ENCODE results near the gene STPG4. TPM values are rescaled to one million over a fixed set of nuclear protein-coding genes. Genes with fewer than 3 reads are reported as not detected.
A peak's percentile ranks its signal among the peaks of the same experiment; 100 is the strongest.

STPG4 gene
- polyA plus RNA-seq, 1 of the 3 experiments (the other 2 are of a cell fraction) = 0.20 TPM

GRCh38 chr2:47056374-47056773, 98.7 kb downstream of the STPG4 start (continued):
- peak; percentile 79 for TF ChIP-seq RCOR1 (IDR thresholded peaks at IDR 0.05; ENCODE audit: low read length)
- TF ChIP-seq GABPA (IDR thresholded peaks at IDR 0.05; ENCODE audit: low read depth) = no peak
- no peak for TF ChIP-seq EZH2phosphoT487 (IDR thresholded peaks at IDR 0.05; ENCODE audit: borderline replicate concordance, low read depth)
- TF ChIP-seq JUND (IDR thresholded peaks at IDR 0.05) = no peak; the same call in 1 of the 2 replicates
- TF ChIP-seq PBX3 (IDR thresholded peaks at IDR 0.05) = peak; percentile 80
- peak; percentile 36; the same call in 1 of the 2 replicates for TF ChIP-seq FOXM1 (IDR thresholded peaks at IDR 0.05; ENCODE audit: low read depth)
- TF ChIP-seq ZBTB33 (IDR thresholded peaks at IDR 0.05; ENCODE audit: borderline replicate concordance, low read depth) = no peak
- peak; percentile 94 to 95 for TF ChIP-seq EP300 (IDR thresholded peaks at IDR 0.05; ENCODE audit: borderline replicate concordance in 1 of 2, low read depth in 1 of 2, low read length in 1 of 2)
- TF ChIP-seq ELF1 (IDR thresholded peaks at IDR 0.05) = no peak
- TF ChIP-seq CHD2 (IDR thresholded peaks at IDR 0.05; ENCODE audit: low read length, partially characterized antibody) = peak; percentile 96
- peak; percentile 79; the same call in 1 of the 2 replicates for TF ChIP-seq MAX (IDR thresholded peaks at IDR 0.05; ENCODE audit: low read depth)
- peak; percentile 99 for TF ChIP-seq TCF12 (IDR thresholded peaks at IDR 0.05)
- no peak for TF ChIP-seq GATA2 (CRISPR knock-in tag; IDR thresholded peaks at IDR 0.05)
- TF ChIP-seq NRF1 (IDR thresholded peaks at IDR 0.05; ENCODE audit: low read depth, low read length) = no peak
- TF ChIP-seq CTCF (IDR thresholded peaks at IDR 0.05) = no peak
- peak; percentile 67; the same call in 1 of the 2 replicates for TF ChIP-seq TAF1 (IDR thresholded peaks at IDR 0.05; ENCODE audit: borderline replicate concordance, low read depth, low read length)
- TF ChIP-seq FOXJ3 (CRISPR knock-in tag; IDR thresholded peaks at IDR 0.05) = no peak; the same call in 1 of the 2 replicates
- TF ChIP-seq SIN3A (IDR thresholded peaks at IDR 0.05; ENCODE audit: borderline replicate concordance, low read depth, low read length) = peak; percentile 64; the same call in 1 of the 2 replicates
- TF ChIP-seq RAD21 (IDR thresholded peaks at IDR 0.05; ENCODE audit: low read length) = peak; percentile 54

Measured in SK-N-SH (cell line).